NCI-H82 treated with DMSO at 0.1 percent for 48 hours (cell line): ENCODE results near the gene INPP4A.

Source experiments
- DNase-seq: peaks from one replicate; lab custom pipeline; 2025; ENCODE audit not compliant: unreplicated experiment; lab: John Stamatoyannopoulos, UW

INPP4A gene

GRCh38 chr2:98537390-98538126, 92.9 kb downstream of the INPP4A start:
- DNase-seq = no peak

- no peak for DNase-seq
Measured at GRCh38 chr2:98538280-98539041, 93.8 kb downstream of the INPP4A start.

GRCh38 chr2:98539056-98539735, 94.5 kb downstream of the INPP4A start:
- DNase-seq = no peak

GRCh38 chr2:98540536-98540935, 95.9 kb downstream of the INPP4A start:
- DNase-seq = no peak

GRCh38 chr2:98541489-98541888, 96.8 kb downstream of the INPP4A start:
- no peak for DNase-seq

GRCh38 chr2:98541906-98542305, 97.2 kb downstream of the INPP4A start:
- DNase-seq = no peak

- no peak for DNase-seq
Measured at GRCh38 chr2:98543214-98543613, 98.6 kb downstream of the INPP4A start.

GRCh38 chr2:98543842-98544241, 99.2 kb downstream of the INPP4A start:
- DNase-seq = no peak

GRCh38 chr2:98545591-98545990, 100.9 kb downstream of the INPP4A start:
- no peak for DNase-seq

- DNase-seq = no peak
Measured at GRCh38 chr2:98546186-98546585, 101.5 kb downstream of the INPP4A start.

GRCh38 chr2:98547092-98547790, 102.6 kb downstream of the INPP4A start:
- DNase-seq = no peak

- no peak for DNase-seq
Measured at GRCh38 chr2:98548920-98549818, 104.5 kb downstream of the INPP4A start.

GRCh38 chr2:98550165-98550564, 105.5 kb downstream of the INPP4A start:
- DNase-seq = no peak

- DNase-seq = no peak
Measured at GRCh38 chr2:98551316-98551715, 106.7 kb downstream of the INPP4A start.

- no peak for DNase-seq
Measured at GRCh38 chr2:98552499-98553179, 108.0 kb downstream of the INPP4A start.

GRCh38 chr2:98554116-98554861, 109.6 kb downstream of the INPP4A start:
- no peak for DNase-seq

GRCh38 chr2:98555696-98556095, 111.0 kb downstream of the INPP4A start:
- DNase-seq = no peak

- no peak for DNase-seq
Measured at GRCh38 chr2:98556344-98557033, 111.8 kb downstream of the INPP4A start.
